T-cell (primary cell): ENCODE results near the gene MYOM1. TPM values are rescaled to one million over a fixed set of nuclear protein-coding genes. Genes with fewer than 3 reads are reported as not detected.

Experiments
- ATAC-seq, 4 experiments: fragments of 200-7000 bp in 3 of 4; fragments of 150-1000 bp in 1 of 4; cut with Tn5 transposase; replicated peaks in 1 of 4; 1 replicate in 3 of 4; 2 replicates in 1 of 4; pipeline ENCODE4 v1.10.0; 2021; ENCODE audit warnings: moderate library complexity in 3 of 4, mild to moderate bottlenecking in 2 of 4, moderate number of reproducible peaks in 1 of 4
- CTCF ChIA-PET, 2 donors: fragments of 300-600 bp; sonication (Branson Sonifier 250); formaldehyde crosslinking; loops; one replicate each; lab custom pipeline; 2022; ENCODE audit warnings: antibody characterized with exemption in 2 of 2; lab: Charles Lee
- POLR2A ChIA-PET, 2 donors: fragments of 300-600 bp; sonication (Branson Sonifier 250); formaldehyde crosslinking; loops; one replicate each; lab custom pipeline; 2022; ENCODE audit warnings: antibody characterized with exemption in 2 of 2; lab: Charles Lee
- DNase-seq, 35 experiments: peaks; one replicate each; pipeline versions ENCODE4 v3.0.0 to v3.0.0-alpha.2; 2013 to 2023
- H3K27ac ChIP-seq: one replicate; pipeline ENCODE4 v1.5.1; 2013; ENCODE audit warnings: low read length
- H3K27me3 ChIP-seq, 2 experiments: replicated peaks in 1 of 2; 1 replicate in 1 of 2; 2 replicates in 1 of 2; pipeline versions ENCODE4 v1.6.1 to v1.7.0; 2013; ENCODE audit warnings: low read length in 1 of 2, mixed read lengths in 1 of 2; ENCODE audit not compliant: control insufficient read depth in 2 of 2, insufficient read depth in 2 of 2; ENCODE audit errors: extremely low read depth in 1 of 2
- H3K36me3 ChIP-seq, 2 donors: 1 replicate in 1 of 2; 2 replicates in 1 of 2; pipeline versions ENCODE4 v1.6.1 to v1.7.0; 2013; ENCODE audit warnings: low read length in 1 of 2; ENCODE audit not compliant: control insufficient read depth in 2 of 2, insufficient read depth in 1 of 2; ENCODE audit errors: extremely low read depth in 1 of 2
- H3K4me1 ChIP-seq, 2 experiments: 1 replicate in 1 of 2; 2 replicates in 1 of 2; pipeline versions ENCODE4 v1.6.1 to v1.7.0; 2013; ENCODE audit warnings: low read length in 2 of 2, mixed read lengths in 1 of 2; ENCODE audit not compliant: insufficient read depth in 2 of 2, control insufficient read depth in 1 of 2; ENCODE audit errors: extremely low read depth in 1 of 2
- H3K4me3 ChIP-seq, 2 donors: 1 replicate in 1 of 2; 2 replicates in 1 of 2; pipeline versions ENCODE4 v1.5.1 to v1.7.0; 2013; ENCODE audit warnings: mild to moderate bottlenecking in 2 of 2, low read length in 1 of 2, moderate library complexity in 1 of 2; ENCODE audit not compliant: control insufficient read depth in 1 of 2; ENCODE audit errors: extremely low read depth in 1 of 2
- H3K9me3 ChIP-seq: 2 replicates; pipeline ENCODE4 v1.7.0; 2013
- H3K27ac Mint-ChIP-seq, 2 donors: one replicate each; pipeline ENCODE4 v1.8.0; 2020 to 2021; ENCODE audit warnings: mild to moderate bottlenecking in 2 of 2, mixed read lengths in 2 of 2
- H3K27me3 Mint-ChIP-seq, 2 donors: one replicate each; pipeline ENCODE4 v1.8.0; 2021 to 2022; ENCODE audit warnings: mixed read lengths in 2 of 2
- H3K36me3 Mint-ChIP-seq: one replicate; pipeline ENCODE4 v1.8.0; 2021; ENCODE audit warnings: mixed read lengths
- H3K4me1 Mint-ChIP-seq, 3 donors: one replicate each; pipeline ENCODE4 v1.8.0; 2020 to 2022; ENCODE audit warnings: mixed read lengths in 3 of 3, mild to moderate bottlenecking in 1 of 3
- H3K4me3 Mint-ChIP-seq, 3 donors: one replicate each; pipeline ENCODE4 v1.8.0; 2020 to 2022; ENCODE audit warnings: mild to moderate bottlenecking in 3 of 3, mixed read lengths in 3 of 3, moderate library complexity in 3 of 3
- H3K9me3 Mint-ChIP-seq, 3 donors: one replicate each; pipeline ENCODE4 v1.8.0; 2020 to 2022; ENCODE audit warnings: mixed read lengths in 3 of 3
- WGBS: methylation state at CpG from one replicate; pipeline ENCODE4 v1.1.5; 2013; ENCODE audit warnings: missing lambda C conversion rate; ENCODE audit not compliant: insufficient coverage; 5-methylcytosine and 5-hydroxymethylcytosine counted together
- total RNA-seq, 35 experiments: library from RNA in 6 of 35; stranded (reverse) in 6 of 35; fragments of 120-200 nt in 1 of 35; gene quantifications; one replicate each; pipeline versions ENCODE4 v1.2.1 to v1.2.4 and lab custom pipeline; 2013 to 2026

The MYOM1 gene
- total RNA-seq, 5 donors from 2014 or later (not counting 1 experiment from before 2014, with no cell fraction given), result 0.98 to 7.0 (median 1.9) TPM

DNA sequence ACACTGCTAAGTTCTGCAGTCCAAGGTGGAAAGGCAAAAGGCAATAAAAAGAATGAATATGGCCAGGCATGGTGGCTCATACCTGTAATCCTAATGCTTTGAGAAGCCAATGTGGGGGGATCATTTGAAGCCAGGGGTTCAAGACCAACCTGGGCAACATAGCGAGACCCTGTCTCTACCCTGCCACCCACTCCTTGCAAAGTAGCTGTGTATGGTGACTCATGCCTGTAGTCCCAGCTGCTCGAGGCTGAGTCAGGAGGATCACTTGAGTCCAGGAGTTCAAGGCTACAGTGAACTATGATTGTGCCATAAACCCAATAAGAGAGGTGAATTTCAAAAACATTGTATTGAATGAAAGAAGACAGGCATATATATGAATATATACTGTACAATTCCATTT is 44.6 kb upstream of the MYOM1 start:
- peak overlapping the region in 1 of 2 donors; percentile 11 for H3K4me3 ChIP-seq
- CTCF ChIA-PET, result interaction anchor here (0.6 to 1.6 kb wide), 8 partner anchors 11 to 619 kb away, joined by 3 to 6 read pairs (median 4); no protein-coding TSS in a partner anchor
- peaks cover 4% of the 10 kb centered on the region for H3K36me3 Mint-ChIP-seq

DNA sequence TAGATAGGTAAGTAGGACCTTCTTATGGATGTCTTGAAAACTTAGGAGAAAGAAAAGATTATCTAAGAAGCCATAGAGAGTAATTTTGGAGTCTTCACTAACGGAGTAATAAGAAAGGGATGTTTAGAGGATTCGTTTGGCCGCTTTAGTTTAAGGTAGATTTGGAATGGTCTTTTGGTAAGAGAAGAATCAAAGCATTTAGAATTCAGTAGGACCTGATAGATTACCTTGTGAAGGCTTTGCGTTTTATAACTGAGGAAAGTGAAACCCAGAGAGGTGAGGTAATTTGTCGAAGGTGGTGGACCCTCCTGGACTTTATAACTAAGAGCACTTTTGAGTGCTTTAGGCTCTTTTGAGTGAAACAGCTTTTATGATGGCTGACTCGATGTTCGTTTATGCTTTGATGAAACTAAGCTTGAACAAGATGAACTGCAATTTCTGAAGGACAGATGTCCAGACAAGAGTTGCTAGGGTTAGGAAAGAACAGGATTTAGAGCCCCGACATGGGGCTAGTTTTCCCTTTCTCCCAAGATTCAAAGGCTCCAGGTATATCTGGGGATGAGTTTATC is 43.4 kb upstream of the MYOM1 start:
- Histone ChIP-seq H3K4me1 (peaks cover 41 to 53% of the 10 kb centered on the region in 2 experiments), H3K27ac (peak overlapping the region; percentile 95), H3K27me3 (no peaks in the 10 kb centered on the region), H3K36me3 (peaks cover 0 to 10% of the 10 kb centered on the region in 2 donors), H3K9me3 (no peaks in the 10 kb centered on the region), H3K4me3 (peak overlapping the region; percentile 81 to 95)
- Mint-ChIP-seq H3K4me3 (peak overlapping the region; percentile 97 to 100 (median 97)), H3K4me1 (peaks cover 78 to 88% (median 83%) of the 10 kb centered on the region in 3 donors), H3K9me3 (no peaks in the 10 kb centered on the region), H3K27ac (peak overlapping the region; percentile 93 to 94), H3K36me3 (peaks cover 8% of the 10 kb centered on the region), H3K27me3 (no peaks in the 10 kb centered on the region)
- ChIA-PET POLR2A (interaction anchor here in 1 of 2 donors (0.6 to 1.7 kb wide), 5 partner anchors 12 to 603 kb away, joined by 3 to 6 read pairs (median 4); no protein-coding TSS in a partner anchor), CTCF (interaction anchor here (0.5 to 1.6 kb wide), 9 partner anchors 11 to 323 kb away, joined by 3 to 6 read pairs (median 3); no protein-coding TSS in a partner anchor)
- ATAC-seq (no peak), DNase-seq (no peak)
- WGBS, result 4% methylated on average over 5 of the region's 8 CpGs

More for the DNA sequence above, 44.6 kb upstream of the MYOM1 start:
- no peaks in the 10 kb centered on the region for H3K9me3 ChIP-seq
- H3K4me1 Mint-ChIP-seq, result peaks cover 80 to 88% (median 83%) of the 10 kb centered on the region in 3 donors
- no peak for ATAC-seq
- no peaks in the 10 kb centered on the region for H3K27me3 Mint-ChIP-seq
- peak overlapping the region; percentile 69 to 82 for H3K27ac Mint-ChIP-seq
- H3K4me3 Mint-ChIP-seq, result peak overlapping the region; percentile 97 to 100 (median 97)
- H3K36me3 ChIP-seq, result no peaks in the 10 kb centered on the region
- DNase-seq, result no peak
- WGBS, result no CpG with 5 or more reads among the region's 2 CpGs
- no peaks in the 10 kb centered on the region for H3K27me3 ChIP-seq
- H3K9me3 Mint-ChIP-seq, result peaks cover 0 to 5% (median 0%) of the 10 kb centered on the region in 3 donors
- peaks cover 44 to 45% of the 10 kb centered on the region in 2 experiments for H3K4me1 ChIP-seq
- H3K27ac ChIP-seq, result peak overlapping the region; percentile 95
- POLR2A ChIA-PET, result interaction anchor here in 1 of 2 donors (0.6 kb wide), 1 partner anchor 136 kb away, joined by 3 read pairs; no protein-coding TSS in a partner anchor

DNA sequence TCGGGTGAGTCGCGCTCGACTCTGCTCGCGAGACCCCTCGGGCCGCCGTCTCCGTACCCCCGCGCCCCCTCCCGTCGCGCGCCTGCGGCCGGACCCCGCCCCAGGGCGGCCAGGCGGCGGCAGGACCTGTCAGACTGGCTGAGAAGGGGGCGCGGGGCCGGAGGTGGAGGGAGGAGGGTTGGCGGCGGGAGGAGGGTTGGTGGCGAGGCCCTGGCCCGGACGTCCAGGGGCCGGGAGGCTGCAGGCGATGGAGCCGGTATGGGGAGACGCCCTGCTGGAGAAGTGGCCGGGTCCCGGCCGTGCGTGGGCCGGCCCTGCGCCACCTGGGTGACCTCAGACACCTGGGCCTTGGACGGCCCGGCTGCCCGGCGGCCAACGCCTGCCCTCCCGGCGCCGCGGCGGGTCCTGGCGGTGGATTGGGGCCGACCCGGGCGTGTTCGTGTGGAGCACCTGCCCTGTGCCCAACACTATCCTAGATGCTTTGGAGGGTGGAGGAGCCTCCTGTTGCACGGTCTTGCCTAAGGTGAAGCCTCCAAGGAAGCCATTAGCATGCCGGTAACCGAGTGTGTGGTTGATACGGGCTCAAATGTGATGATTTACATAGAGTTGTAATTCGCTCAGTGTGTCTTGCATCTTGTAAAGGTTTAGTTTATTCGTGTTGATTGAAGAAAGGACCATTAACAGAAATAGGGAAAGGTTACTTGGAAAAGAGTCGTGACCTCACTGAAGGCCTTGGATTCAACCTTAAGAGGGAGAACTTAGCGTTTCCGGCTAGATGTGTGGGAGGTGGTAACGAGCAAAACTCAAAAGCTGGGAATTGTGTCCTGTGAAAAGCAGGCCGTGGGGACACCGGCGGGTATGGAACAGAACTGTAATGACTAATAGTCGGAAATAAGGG is 42.7 kb upstream of the MYOM1 start:
- peak in 24 of 35 experiments; percentile 10 to 64 (median 24) for DNase-seq
- Histone ChIP-seq H3K4me1 (peaks cover 36 to 50% of the 10 kb centered on the region in 2 experiments), H3K27me3 (no peaks in the 10 kb centered on the region), H3K4me3 (peak overlapping the region; percentile 81 to 95), H3K27ac (peak overlapping the region; percentile 95), H3K36me3 (peaks cover 0 to 16% of the 10 kb centered on the region in 2 donors), H3K9me3 (no peaks in the 10 kb centered on the region)
- under 1% methylated on average over 66 of the region's 69 CpGs for WGBS
- H3K27ac Mint-ChIP-seq, result peak overlapping the region; percentile 93 to 100
- H3K36me3 Mint-ChIP-seq, result peaks cover 16% of the 10 kb centered on the region
- H3K9me3 Mint-ChIP-seq, result no peaks in the 10 kb centered on the region
- H3K4me1 Mint-ChIP-seq, result peaks cover 82 to 89% (median 86%) of the 10 kb centered on the region in 3 donors
- no peaks in the 10 kb centered on the region for H3K27me3 Mint-ChIP-seq
- peak; percentile 15 to 41 (median 26) for ATAC-seq
- ChIA-PET CTCF (interaction anchor here (0.6 to 1.6 kb wide), 8 partner anchors 10 to 404 kb away, joined by 3 to 7 read pairs (median 3); no protein-coding TSS in a partner anchor), POLR2A (interaction anchor here in 1 of 2 donors (1.7 kb wide), 1 partner anchor 332 kb away, joined by 4 read pairs; no protein-coding TSS in a partner anchor)
- peak overlapping the region; percentile 97 to 100 (median 99) for H3K4me3 Mint-ChIP-seq

DNA sequence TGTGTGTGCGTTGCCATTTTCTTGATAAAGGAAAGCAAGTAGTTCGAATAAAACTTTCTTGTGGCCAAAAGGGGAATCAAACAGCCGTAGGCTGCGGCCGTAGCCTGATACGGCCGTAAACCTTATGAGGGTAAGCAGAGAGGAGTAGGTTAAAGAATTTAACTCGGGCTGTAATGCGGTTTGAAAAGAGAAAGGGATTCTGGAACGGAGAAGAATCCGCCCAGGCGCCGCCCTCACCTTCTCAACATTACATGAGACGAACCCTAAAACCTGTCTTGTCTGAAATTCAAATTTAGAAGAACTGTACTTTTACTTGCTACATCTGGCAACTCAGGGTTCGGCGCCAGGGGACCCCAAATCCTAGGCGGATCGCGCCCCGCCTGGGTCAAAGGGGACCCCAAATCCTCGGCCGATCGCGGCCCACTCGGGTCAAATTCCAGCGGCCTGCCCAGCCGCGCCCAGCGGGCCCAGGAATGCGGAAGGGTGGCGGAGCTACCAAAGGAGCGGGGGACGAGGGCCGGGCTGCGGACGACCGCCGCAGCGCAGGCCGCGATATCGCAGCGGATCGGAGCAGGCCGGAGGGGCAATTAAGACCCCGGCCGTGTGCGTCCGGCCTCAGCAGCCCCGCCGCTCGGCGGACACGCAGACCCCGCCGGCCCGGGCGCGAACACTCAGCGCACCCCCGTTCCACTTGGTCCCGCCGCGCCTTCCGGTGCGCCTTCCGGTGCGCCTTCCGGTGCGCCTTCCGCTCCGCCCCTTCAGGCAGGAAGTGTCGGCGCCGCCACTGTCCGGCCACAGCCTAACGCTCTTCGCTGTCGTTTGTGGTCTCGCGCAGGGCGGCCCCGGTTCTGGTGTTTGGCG is 41.8 kb upstream of the MYOM1 start, which contains the start of gene MYL12B:
Gene MYL12B, plus strand, starts transcription at position 761 of the 861 bp plus-strand sequence. CDS start 10,766 bp downstream, outside the sequence.
- peaks cover 0 to 25% of the 10 kb centered on the region in 2 donors for H3K36me3 ChIP-seq
- Mint-ChIP-seq H3K4me1 (peaks cover 82 to 89% (median 86%) of the 10 kb centered on the region in 3 donors), H3K27ac (peak within 1 kb of the TSS; percentile 100), H3K4me3 (peak within 1 kb of the TSS; percentile 97 to 100 (median 99)), H3K27me3 (no peaks in the 10 kb centered on the region), H3K36me3 (peaks cover 22% of the 10 kb centered on the region), H3K9me3 (no peaks in the 10 kb centered on the region)
- DNase-seq (peak; percentile 64 to 91 (median 75)), ATAC-seq (peak; percentile 78 to 83 (median 80))
- WGBS, result under 1% methylated on average over 77 of the region's 84 CpGs
- POLR2A ChIA-PET, result interaction anchor here (0.5 to 1.1 kb wide), 6 partner anchors 9 to 188 kb away, joined by 3 to 7 read pairs (median 3); partner anchors contain the start of gene MYL12A (in 1 of the 2)
- H3K4me1 ChIP-seq, result peaks cover 41 to 53% of the 10 kb centered on the region in 2 experiments
- H3K9me3 ChIP-seq, result no peaks in the 10 kb centered on the region
- H3K4me3 ChIP-seq, result peak within 1 kb of the TSS; percentile 81 to 95
- H3K27ac ChIP-seq, result peak within 1 kb of the TSS; percentile 95
- CTCF ChIA-PET, result interaction anchor here (0.5 to 1.5 kb wide), 6 partner anchors 10 to 404 kb away, joined by 3 to 7 read pairs (median 4); no protein-coding TSS in a partner anchor
- H3K27me3 ChIP-seq, result no peaks in the 10 kb centered on the region

DNA sequence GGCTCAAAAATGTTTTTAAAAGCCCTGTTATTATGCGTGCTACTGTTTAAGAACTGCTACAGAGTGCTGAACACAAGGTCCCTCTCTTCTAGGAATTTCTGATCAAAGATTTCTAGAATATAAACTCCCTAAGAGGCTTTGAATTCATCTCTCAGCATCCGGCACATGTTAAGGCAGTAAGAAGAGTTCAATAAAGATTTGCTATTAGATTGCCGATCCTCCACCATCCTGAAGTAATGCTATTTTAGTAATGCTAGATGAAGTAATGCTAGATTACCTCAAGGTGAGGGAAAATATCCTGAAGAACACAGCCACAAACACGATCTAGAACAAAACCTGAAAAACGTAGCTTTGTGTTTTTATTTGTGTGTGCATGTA is 41.2 kb upstream of the MYOM1 start:
- Mint-ChIP-seq H3K27ac (peak overlapping the region; percentile 100), H3K27me3 (no peaks in the 10 kb centered on the region), H3K4me3 (peak overlapping the region; percentile 97 to 100 (median 99)), H3K4me1 (peaks cover 82 to 89% (median 85%) of the 10 kb centered on the region in 3 donors), H3K9me3 (no peaks in the 10 kb centered on the region), H3K36me3 (peaks cover 28% of the 10 kb centered on the region)
- CTCF ChIA-PET, result interaction anchor here (0.5 to 1.5 kb wide), 7 partner anchors 9 to 405 kb away, joined by 3 to 7 read pairs (median 4); partner anchors contain the start of gene MYL12A (in 1 of the 2)
- DNase-seq (no peak), ATAC-seq (peak in 2 of 4 experiments; percentile 2 to 6)
- peaks cover 0 to 31% of the 10 kb centered on the region in 2 donors for H3K36me3 ChIP-seq
- peak overlapping the region; percentile 95 for H3K27ac ChIP-seq
- peak overlapping the region; percentile 81 to 95 for H3K4me3 ChIP-seq
- H3K27me3 ChIP-seq, result no peaks in the 10 kb centered on the region
- POLR2A ChIA-PET, result interaction anchor here (0.5 to 1.1 kb wide), 7 partner anchors 8 to 333 kb away, joined by 3 to 7 read pairs (median 3); partner anchors contain the start of gene MYL12A (in 1 of the 2)
- no CpG with 5 or more reads among the region's 5 CpGs for WGBS
- peaks cover 35 to 54% of the 10 kb centered on the region in 2 experiments for H3K4me1 ChIP-seq
- H3K9me3 ChIP-seq, result no peaks in the 10 kb centered on the region
